GM20431 (cell line): ENCODE results near the gene FARP1.
"Not testable (repeated sequence)": the region's sequence is repeated elsewhere in the genome, so short reads cannot be mapped to it uniquely, and the experiment has no call there.

Experiments
- in situ Hi-C: fragments of 300-500 bp; cut with MseI, MboI; formaldehyde crosslinking; loops from one replicate; pipeline ENCODE4 v1.15.0; 2020; ENCODE audit warnings: low sequenced_read_pairs; ENCODE audit not compliant: unreplicated experiment

Gene FARP1

GRCh38 chr13:98406971-98407370 lies 264.1 kb downstream of the FARP1 start:
- in situ Hi-C loops, result no loop called here

- in situ Hi-C loops, result no loop called here
Measured at GRCh38 chr13:98407575-98407974, 264.7 kb downstream of the FARP1 start.

- in situ Hi-C loops, result no loop called here
Measured at GRCh38 chr13:98409281-98409680, 266.4 kb downstream of the FARP1 start.

- in situ Hi-C loops, result no loop called here
Measured at GRCh38 chr13:98410612-98411011, 267.7 kb downstream of the FARP1 start.

GRCh38 chr13:98411013-98411412 lies 268.1 kb downstream of the FARP1 start:
- in situ Hi-C loops, result no loop called here

- in situ Hi-C loops, result no loop called here
Measured at GRCh38 chr13:98411617-98412265, 268.8 kb downstream of the FARP1 start.

- in situ Hi-C loops, result not testable (repeated sequence)
Measured at GRCh38 chr13:98413278-98413677, 270.4 kb downstream of the FARP1 start.

- in situ Hi-C loops, result no loop called here
Measured at GRCh38 chr13:98413796-98414195, 270.9 kb downstream of the FARP1 start.

- in situ Hi-C loops, result no loop called here
Measured at GRCh38 chr13:98415326-98416070, 272.6 kb downstream of the FARP1 start.

GRCh38 chr13:98416408-98416807 lies 273.5 kb downstream of the FARP1 start:
- in situ Hi-C loops, result no loop called here

- in situ Hi-C loops, result no loop called here
Measured at GRCh38 chr13:98419786-98420553, 277.1 kb downstream of the FARP1 start.

- in situ Hi-C loops, result no loop called here
Measured at GRCh38 chr13:98420554-98421175, 277.8 kb downstream of the FARP1 start.

GRCh38 chr13:98422046-98422445 lies 279.2 kb downstream of the FARP1 start:
- in situ Hi-C loops, result no loop called here

GRCh38 chr13:98423417-98423816 lies 280.5 kb downstream of the FARP1 start:
- in situ Hi-C loops, result no loop called here

- in situ Hi-C loops, result loop anchor here (25.0 kb wide), 1 partner anchor 410 kb away; no protein-coding TSS in a partner anchor
Measured at GRCh38 chr13:98427331-98427995, 284.6 kb downstream of the FARP1 start.

- in situ Hi-C loops, result loop anchor here (25.0 kb wide), 1 partner anchor 409 kb away; no protein-coding TSS in a partner anchor
Measured at GRCh38 chr13:98428256-98428966, 285.5 kb downstream of the FARP1 start.

GRCh38 chr13:98429081-98429480 lies 286.2 kb downstream of the FARP1 start:
- in situ Hi-C loops, result loop anchor here (25.0 kb wide), 1 partner anchor 408 kb away; no protein-coding TSS in a partner anchor

GRCh38 chr13:98429531-98429930 lies 286.6 kb downstream of the FARP1 start:
- in situ Hi-C loops, result loop anchor here (25.0 kb wide), 1 partner anchor 408 kb away; no protein-coding TSS in a partner anchor
